Measurements from ENCODE around the gene COLQ. TPM values are rescaled to one million over a fixed set of nuclear protein-coding genes. Genes with fewer than 3 reads are reported as not detected.
"Not testable (repeated sequence)": the region's sequence is repeated elsewhere in the genome, so short reads cannot be mapped to it uniquely, and the experiment has no call there.

Gene COLQ
- total RNA-seq, 1 donor from 2014 or later: 0.12 TPM

DNA sequence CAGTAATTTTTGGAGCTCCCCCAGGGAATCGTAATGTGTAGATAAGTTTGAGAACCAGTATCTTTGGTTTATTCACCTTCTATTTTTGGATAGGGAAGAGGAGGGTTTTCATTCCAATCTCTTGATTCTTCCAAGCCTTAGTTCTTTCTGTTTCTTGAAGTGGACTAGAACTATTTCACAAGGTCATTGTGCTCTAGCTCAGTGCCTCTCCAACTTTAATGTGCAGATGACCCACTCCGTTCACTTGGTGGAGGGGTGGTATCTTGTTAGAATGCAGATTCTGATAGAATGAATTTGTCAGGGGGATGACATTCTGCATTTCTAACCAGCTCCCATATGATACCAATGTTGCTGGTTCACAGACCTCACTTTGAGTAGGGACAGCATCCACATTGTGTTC lies 35.5 kb downstream of the COLQ start:
- H3K4me3 ChIP-seq (ENCODE audit: low read depth, low read length): no peak overlapping the region
- DNase-seq (ENCODE audit: low read depth): no peak
- TF ChIP-seq, protein P1, sequence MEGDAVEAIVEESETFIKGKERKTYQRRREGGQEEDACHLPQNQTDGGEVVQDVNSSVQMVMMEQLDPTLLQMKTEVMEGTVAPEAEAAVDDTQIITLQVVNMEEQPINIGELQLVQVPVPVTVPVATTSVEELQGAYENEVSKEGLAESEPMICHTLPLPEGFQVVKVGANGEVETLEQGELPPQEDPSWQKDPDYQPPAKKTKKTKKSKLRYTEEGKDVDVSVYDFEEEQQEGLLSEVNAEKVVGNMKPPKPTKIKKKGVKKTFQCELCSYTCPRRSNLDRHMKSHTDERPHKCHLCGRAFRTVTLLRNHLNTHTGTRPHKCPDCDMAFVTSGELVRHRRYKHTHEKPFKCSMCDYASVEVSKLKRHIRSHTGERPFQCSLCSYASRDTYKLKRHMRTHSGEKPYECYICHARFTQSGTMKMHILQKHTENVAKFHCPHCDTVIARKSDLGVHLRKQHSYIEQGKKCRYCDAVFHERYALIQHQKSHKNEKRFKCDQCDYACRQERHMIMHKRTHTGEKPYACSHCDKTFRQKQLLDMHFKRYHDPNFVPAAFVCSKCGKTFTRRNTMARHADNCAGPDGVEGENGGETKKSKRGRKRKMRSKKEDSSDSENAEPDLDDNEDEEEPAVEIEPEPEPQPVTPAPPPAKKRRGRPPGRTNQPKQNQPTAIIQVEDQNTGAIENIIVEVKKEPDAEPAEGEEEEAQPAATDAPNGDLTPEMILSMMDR (conservative IDR thresholded peaks at IDR 0.05; ENCODE audit: low read depth, low read length): no peak

- DNase-seq (ENCODE audit: low read depth); H3K4me3 ChIP-seq (ENCODE audit: low read depth, low read length): not testable (repeated sequence)
Observed at GRCh38 chr3:15484551-15484950, 37.0 kb downstream of the COLQ start.

- H3K4me3 ChIP-seq (ENCODE audit: low read depth, low read length): no peak overlapping the region
- no peak for DNase-seq (ENCODE audit: low read depth)
- TF ChIP-seq, protein P1 (conservative IDR thresholded peaks at IDR 0.05; ENCODE audit: low read depth, low read length): no peak
Observed at GRCh38 chr3:15479400-15480224, 41.9 kb downstream of the COLQ start.

DNA sequence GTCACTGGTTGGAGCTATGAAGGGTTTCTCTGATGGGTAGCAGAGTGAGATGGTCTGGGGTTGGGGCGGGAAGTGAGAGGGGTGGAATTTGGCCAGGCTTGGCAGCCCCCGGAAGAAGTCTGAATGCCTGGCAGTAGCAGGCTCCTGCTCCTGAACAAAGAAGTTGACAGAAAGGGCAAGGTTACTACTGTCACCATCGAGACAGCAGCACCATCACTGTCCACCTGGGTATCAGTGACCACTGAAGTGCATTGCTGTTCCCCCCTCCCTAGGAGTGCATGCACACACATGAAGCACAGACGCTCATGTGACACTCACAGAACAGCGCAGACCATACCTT lies 42.9 kb downstream of the COLQ start:
- no peak for DNase-seq (ENCODE audit: low read depth)
- TF ChIP-seq, protein P1 (conservative IDR thresholded peaks at IDR 0.05; ENCODE audit: low read depth, low read length): no peak
- no peak overlapping the region for H3K4me3 ChIP-seq (ENCODE audit: low read depth, low read length)

- TF ChIP-seq, protein P1 (conservative IDR thresholded peaks at IDR 0.05; ENCODE audit: low read depth, low read length): no peak
- H3K4me3 ChIP-seq (ENCODE audit: low read depth, low read length): no peak overlapping the region
- DNase-seq (ENCODE audit: low read depth): no peak
Observed at GRCh38 chr3:15477951-15478639, 43.4 kb downstream of the COLQ start.

DNA sequence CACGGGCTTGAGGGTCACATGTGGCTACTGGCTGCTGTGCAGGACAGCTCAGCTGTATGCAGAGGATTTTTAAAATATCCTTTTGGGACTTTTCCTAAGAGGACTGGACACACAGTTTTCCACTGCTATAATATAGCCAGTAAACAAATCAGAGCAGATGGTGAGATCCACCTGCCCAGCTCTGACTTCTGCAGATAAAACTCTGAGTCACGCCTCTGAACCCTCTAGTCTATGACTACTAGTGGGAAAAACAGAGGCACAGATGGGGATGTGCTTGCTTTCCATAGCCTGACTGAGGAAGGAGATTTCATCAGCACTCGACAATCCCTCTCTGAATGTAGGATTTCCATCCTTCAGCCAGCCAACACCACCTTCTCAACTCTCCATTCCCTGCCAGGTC lies 45.1 kb downstream of the COLQ start:
- TF ChIP-seq, protein P1 (conservative IDR thresholded peaks at IDR 0.05; ENCODE audit: low read depth, low read length): no peak
- DNase-seq (ENCODE audit: low read depth): no peak
- H3K4me3 ChIP-seq (ENCODE audit: low read depth, low read length): no peak overlapping the region

- no peak for DNase-seq (ENCODE audit: low read depth)
- no peak overlapping the region for H3K4me3 ChIP-seq (ENCODE audit: low read depth, low read length)
Observed at GRCh38 chr3:15475161-15475560, 46.3 kb downstream of the COLQ start.

More at GRCh38 chr3:15475161-15475560, 46.3 kb downstream of the COLQ start:
- TF ChIP-seq, protein P1 (conservative IDR thresholded peaks at IDR 0.05; ENCODE audit: low read depth, low read length): no peak

All from epithelial cell of proximal tubule (primary cell).